HG03095 (cell line): ENCODE data around the gene TMEM161A.
"Not testable (repeated sequence)": the region's sequence is repeated elsewhere in the genome, so short reads cannot be mapped to it uniquely, and the experiment has no call there.

Source experiments
- ATAC-seq: cut with Tn5 transposase; IDR thresholded peaks from one replicate; pipeline ENCODE4 v1.9.1; 2021; ENCODE audit warnings: moderate library complexity; ENCODE audit not compliant: unreplicated experiment

Gene TMEM161A

DNA sequence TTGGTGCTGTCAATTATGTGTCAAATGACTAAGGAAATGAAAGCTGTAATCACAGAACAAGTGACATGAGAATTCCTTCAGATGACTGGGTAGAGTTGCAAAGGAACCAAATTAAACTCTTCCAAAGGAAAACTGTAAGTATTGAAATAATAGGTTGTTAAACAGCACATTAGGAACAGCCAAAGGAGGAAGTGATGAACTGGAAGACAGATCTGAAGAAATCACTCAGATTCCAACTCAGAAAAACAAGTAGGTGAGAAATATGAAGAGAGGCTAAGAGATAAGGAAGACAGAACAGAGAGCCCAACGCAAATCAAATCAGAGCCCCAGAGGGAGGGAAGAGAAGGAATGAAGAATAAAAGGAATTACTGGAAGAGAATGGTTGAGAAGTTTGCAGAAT, 15.4 kb downstream of the TMEM161A start:
- ATAC-seq = no peak

- no peak for ATAC-seq
Observed at GRCh38 chr19:19121371-19121770, 16.9 kb downstream of the TMEM161A start.

DNA sequence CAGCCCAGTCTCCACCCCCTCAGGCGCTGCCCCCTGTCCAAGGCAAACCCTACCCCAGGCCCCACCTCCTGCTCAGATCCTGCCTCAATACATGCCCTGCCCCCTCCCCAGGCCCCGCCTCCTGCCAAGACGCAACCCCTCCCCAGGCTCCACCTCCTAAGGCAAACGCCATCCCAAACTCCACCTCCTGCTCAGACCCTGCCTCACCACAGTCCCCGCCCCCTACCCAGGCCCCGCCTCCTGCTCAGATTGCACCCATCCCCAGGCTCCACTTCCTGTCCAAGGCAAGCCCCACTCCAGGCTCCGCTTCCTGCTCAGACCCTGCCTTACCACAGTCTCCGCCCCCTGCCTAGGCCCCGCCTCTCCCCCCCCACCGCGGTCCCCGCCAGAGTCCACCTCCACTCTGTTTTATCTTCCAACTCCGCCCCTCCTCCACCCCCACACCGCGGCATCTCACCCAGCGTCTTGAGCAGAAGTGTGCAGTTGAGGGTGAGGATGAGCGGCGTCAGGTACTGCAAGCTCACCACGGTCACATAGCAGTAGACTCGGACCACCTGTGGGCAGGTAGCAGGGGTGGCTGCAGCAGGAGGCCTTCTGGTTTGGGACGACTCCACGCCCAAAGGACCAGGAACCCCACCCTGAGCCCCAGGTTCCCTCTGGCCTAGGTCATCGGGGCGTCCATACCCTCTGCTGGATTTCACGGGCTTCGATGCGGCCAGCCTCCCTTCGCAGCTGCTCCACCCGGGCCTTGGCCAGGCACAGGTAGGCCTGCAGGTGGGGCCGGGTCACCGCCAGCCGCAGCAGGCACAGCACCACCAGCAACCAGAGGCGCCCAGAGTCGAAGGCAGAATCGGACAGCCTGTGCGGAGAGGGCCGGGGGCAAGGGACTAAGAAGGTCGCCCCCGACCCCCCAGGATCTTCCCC, 17.7 kb downstream of the TMEM161A start:
- no peak for ATAC-seq

DNA sequence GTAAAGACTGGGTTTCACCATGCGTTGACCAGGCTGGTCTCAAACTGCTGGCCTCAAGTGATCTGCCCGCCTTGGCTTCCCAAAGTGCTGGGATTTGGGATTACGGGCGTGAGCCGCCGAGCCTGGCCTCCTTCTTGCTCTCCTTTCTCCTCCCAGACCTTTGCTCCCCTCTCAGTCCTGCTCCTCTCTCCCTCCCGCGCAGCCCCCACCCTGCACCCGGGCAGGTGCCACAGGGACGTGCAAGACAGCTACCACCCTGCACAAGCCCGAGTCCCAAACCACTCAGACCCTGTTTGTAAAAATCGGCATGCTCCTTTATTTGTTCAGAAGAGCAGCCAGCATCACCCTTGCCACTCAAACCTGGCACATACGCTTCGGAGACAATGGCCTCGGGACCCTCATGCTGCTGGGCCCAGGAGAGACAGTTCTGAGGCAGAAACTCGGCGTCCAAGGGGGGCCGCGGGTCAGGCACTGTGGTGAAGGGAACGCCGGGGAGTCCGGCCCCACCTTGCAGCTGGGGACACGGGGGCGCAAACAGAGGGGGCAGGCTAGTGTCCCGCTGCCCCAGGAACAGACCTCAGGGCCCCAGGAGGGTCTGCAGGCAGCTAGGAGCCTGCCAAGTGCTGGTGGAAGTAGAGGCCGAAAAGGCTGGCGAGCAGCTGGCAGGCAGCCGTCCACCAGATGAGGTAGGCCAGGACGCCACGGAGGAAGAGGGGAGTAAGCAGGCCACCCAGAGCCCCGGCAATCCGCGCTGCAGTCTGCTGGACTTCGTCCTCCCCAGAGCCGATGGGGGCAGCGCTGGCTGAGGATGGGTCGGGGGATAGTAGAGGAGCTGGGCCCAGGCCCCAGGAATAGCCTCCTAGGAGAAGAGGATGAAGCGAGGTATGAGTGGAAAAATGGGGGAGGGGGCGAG, 18.7 kb downstream of the TMEM161A start:
- no peak for ATAC-seq

GRCh38 chr19:19115954-19116353, 22.3 kb downstream of the TMEM161A start:
- no peak for ATAC-seq

- ATAC-seq = no peak
Observed at GRCh38 chr19:19113040-19113626, 25.1 kb downstream of the TMEM161A start.

DNA sequence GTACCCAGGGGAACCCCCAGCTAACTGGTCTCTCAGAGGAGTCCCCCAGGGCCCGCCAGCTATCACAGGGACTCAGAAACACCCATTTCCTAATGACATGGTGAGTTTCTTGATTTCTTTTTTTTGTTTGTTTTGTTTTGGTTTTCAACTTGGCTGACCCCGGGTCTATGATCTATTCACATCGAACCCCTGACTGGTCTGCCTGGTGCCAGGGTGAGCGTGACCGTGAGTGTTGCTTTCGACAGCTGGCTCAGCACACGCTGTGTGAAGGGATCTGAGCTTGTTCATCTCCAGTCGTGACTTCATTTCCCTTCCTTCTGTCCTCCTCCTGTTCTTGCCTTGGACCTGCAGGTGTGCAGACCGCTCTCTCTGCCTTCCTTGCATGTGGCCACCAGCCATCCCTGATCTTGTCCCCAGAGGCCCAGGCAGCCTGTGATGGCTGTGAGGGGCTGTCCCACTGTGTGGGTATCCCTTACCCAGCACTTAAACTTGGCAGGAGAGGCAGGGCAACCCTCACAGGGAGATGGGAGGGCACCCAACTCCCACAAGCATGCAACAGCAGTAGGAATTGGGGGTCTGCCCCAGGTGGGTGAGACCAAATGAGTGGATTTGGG, 26.2 kb downstream of the TMEM161A start:
- ATAC-seq = no peak

DNA sequence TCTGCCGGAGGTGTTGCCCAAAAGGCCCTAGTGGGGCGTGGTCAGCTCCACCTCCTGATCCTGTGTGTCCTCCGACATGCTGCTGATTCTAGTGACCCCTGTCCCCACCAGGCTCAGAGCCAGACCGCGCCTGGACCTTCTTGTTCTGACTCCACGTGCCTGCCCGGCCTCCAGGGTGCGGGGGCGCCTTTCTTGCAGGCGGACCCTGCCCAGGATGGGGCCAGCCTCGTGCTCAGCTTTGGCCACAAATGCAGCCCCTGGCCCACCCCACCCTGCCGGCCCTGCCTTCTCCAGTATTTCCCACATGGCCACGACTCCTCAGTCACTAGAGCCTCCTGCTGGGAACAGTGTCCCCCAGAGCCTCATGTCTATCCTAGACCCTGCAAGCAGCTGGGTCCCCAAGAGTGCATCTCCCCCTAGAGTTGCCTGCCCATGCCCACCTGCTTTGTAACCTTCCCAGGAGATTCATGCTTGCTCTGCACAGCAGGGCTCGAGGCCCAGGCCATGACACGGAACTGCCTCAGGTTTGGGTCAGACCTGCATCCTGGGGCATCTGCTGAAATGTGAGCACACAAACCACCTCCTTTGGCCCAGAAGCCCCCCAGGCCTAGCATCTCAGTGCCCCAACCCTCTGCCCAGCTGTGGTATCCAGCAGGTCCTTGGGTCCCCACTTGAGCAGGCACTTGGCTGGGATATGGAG, 27.0 kb downstream of the TMEM161A start:
- ATAC-seq = no peak

GRCh38 chr19:19110410-19111135, 27.7 kb downstream of the TMEM161A start:
- no peak for ATAC-seq

DNA sequence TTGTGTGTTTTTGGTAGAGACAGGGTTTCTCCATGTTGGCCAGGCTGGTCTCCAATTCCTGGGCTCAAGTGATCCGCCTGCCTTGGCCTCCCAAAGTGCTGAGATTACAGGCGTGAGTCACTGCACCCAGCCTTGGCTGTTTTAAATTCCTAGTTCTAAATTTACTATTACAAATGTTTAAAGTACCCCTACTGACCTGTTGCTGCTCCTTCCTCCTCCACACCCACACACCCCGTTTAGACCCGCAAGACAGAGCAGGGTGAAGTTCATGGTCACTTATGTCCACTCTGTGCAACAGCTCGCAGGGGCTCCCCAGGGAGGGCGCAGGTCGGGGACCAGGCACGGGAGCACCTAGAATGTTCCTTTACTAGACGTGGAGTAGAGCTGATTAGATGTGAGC, 28.7 kb downstream of the TMEM161A start:
- no peak for ATAC-seq

- ATAC-seq = no peak
Observed at GRCh38 chr19:19107654-19108053, 30.6 kb downstream of the TMEM161A start.

GRCh38 chr19:19106938-19107337, 31.3 kb downstream of the TMEM161A start:
- ATAC-seq = not testable (repeated sequence)

- no peak for ATAC-seq
Observed at GRCh38 chr19:19106056-19106551, 32.2 kb downstream of the TMEM161A start.

DNA sequence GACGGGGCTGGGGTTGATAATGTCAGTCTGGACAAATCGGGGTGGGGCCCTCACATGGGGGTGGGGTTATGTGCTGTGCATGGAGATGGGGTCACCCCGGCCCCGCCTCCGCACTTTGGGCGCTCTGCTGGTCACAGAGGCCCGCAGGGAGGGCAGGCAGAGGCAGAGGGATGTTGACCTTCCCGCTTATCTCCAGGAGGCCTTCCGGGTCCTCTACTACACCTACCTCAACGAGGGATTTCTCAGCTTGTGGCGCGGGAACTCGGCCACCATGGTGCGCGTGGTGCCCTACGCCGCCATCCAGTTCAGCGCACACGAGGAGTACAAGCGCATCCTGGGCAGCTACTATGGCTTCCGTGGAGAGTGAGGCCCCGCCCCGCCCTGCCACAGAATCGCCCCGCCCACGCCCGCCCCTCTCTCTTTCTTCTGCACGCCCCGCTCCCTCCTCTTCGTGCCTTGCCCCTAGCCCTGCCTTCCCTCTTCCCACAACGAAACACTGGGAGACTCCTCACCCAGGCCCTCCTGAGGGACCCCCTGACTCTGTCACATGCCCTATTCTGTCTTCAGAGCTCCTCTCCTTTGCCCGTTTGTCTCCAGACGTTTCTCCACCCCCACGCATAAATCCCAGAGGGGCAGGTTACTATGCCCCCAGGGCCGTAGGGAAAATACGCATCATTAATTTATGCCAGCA, 32.8 kb downstream of the TMEM161A start:
- ATAC-seq = no peak

GRCh38 chr19:19103167-19103566, 35.1 kb downstream of the TMEM161A start:
- no peak for ATAC-seq

DNA sequence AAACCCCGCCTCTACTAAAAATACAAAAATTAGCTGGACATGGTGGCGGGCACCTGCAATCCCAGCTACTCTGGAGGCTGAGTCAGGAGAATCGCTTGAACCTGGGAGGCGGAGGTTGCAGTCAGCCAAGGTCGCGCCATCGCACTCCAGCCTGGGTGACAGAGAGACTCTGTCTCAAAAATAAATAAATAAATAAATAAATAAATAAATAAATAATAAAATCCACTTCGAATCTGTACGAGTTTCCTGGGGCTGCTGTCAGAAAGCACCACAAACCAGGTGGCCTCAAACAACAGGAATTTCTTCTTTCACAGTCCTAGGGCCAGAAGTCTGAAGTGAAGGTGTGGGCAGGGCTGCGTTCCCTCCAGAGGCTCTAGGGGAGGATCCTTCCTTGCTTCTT, 35.7 kb downstream of the TMEM161A start:
- not testable (repeated sequence) for ATAC-seq

- ATAC-seq = no peak
Observed at GRCh38 chr19:19101540-19101939, 36.7 kb downstream of the TMEM161A start.

GRCh38 chr19:19098703-19099632, 39.3 kb downstream of the TMEM161A start:
- ATAC-seq = no peak
